ENCODE results near the gene PHTF1.
"Not testable (repeated sequence)": the region's sequence is repeated elsewhere in the genome, so short reads cannot be mapped to it uniquely, and the experiment has no call there.

PHTF1 gene

DNA sequence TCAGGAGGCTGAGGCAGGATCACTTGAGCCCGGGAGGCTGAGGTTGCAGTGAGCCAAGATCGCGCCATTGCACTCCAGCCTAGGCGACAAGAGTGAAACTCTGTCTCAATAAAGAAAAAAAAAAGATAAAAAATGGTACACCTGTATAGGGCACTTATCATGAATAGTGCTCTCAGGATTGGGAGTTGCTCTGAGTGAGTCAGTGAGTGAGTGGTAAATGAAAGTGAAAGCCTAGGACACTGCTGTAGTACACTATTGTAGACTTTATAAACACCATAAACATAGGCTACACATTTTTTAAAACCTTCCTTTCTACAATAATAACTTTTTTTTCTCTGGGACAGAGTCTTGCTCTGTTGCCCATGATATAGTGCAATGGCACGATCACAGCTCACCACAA is 16.8 kb downstream of the PHTF1 start:
- Histone ChIP-seq H3K27ac (ENCODE audit: poor library complexity, severe bottlenecking) (no peak overlapping the region), H3K9me3 (ENCODE audit: severe bottlenecking) (no peaks in the 10 kb centered on the region), H3K4me3 (ENCODE audit: severe bottlenecking) (no peak overlapping the region), H3K27me3 (ENCODE audit: insufficient read depth, poor library complexity, severe bottlenecking) (no peaks in the 10 kb centered on the region), H3K36me3 (ENCODE audit: low read depth) (peaks cover 8% of the 10 kb centered on the region), H3K4me1 (ENCODE audit: insufficient read depth, poor library complexity, severe bottlenecking) (no peaks in the 10 kb centered on the region)
- no peak for ATAC-seq (ENCODE audit: low read depth)
- TF ChIP-seq, protein P1, sequence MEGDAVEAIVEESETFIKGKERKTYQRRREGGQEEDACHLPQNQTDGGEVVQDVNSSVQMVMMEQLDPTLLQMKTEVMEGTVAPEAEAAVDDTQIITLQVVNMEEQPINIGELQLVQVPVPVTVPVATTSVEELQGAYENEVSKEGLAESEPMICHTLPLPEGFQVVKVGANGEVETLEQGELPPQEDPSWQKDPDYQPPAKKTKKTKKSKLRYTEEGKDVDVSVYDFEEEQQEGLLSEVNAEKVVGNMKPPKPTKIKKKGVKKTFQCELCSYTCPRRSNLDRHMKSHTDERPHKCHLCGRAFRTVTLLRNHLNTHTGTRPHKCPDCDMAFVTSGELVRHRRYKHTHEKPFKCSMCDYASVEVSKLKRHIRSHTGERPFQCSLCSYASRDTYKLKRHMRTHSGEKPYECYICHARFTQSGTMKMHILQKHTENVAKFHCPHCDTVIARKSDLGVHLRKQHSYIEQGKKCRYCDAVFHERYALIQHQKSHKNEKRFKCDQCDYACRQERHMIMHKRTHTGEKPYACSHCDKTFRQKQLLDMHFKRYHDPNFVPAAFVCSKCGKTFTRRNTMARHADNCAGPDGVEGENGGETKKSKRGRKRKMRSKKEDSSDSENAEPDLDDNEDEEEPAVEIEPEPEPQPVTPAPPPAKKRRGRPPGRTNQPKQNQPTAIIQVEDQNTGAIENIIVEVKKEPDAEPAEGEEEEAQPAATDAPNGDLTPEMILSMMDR (IDR thresholded peaks at IDR 0.05; ENCODE audit: poor library complexity, severe bottlenecking) = no peak
- no peak for DNase-seq (ENCODE audit: low spot score)

DNA sequence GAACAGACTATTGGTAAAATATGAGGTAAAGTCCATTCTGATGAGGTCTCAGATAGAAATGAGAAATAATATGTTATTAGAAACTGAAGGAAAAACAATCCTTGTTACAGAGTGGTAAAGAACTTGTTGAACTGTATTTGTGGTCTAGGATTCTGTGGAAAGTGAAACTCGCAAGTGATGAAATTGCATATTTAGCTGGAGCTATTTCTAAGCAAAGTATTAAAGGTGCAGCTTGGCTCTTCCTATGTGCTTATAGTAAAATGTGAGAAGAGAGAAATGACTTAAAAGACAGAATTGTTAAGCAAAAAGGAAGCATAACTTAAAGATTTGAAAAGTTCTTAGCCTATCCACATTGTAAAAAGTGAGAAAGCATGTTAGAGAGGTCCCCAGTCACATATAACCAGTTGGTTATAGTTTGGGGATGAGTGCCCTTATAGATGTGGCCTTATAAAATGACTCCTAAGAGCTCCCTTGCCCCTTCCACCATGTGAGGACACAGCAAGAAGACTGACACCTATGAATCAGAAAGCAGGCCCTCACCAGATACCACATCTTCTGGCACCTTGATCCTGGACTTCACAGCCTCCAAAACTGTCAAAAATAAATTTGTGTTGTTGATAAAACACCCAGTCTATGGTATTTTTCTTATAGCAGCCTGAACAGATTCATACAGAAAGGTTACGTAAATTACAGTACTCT is 24.8 kb downstream of the PHTF1 start:
- Histone ChIP-seq H3K27ac (ENCODE audit: poor library complexity, severe bottlenecking) (no peak overlapping the region), H3K36me3 (ENCODE audit: low read depth) (peaks cover 4% of the 10 kb centered on the region; the same call in 1 of the 2 replicates)
- DNase-seq (ENCODE audit: low spot score) = no peak

DNA sequence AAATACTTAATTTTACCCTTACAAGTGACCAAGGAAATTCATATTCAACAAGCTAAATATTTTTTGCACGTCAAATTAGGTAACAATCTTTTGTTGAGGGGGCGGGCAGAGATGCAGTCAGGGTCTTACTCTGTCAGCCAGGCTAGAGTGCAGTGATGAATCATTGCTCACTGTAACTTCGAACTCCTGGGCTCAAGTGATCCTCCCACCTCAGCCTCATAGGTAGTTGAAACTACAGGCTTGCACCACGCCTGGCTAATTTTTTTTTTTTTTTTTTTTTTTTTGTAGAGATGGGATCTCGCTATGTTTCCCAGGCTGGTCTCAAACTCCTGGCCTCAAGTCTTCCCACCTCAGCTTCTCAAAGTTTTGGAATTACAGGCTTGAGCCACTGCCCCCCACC is 26.5 kb downstream of the PHTF1 start:
- Histone ChIP-seq H3K4me1 (ENCODE audit: insufficient read depth, poor library complexity, severe bottlenecking) (no peaks in the 10 kb centered on the region), H3K9me3 (ENCODE audit: severe bottlenecking) (no peaks in the 10 kb centered on the region), H3K36me3 (ENCODE audit: low read depth) (peaks cover under 1% of the 10 kb centered on the region; the same call in 1 of the 2 replicates), H3K27ac (ENCODE audit: poor library complexity, severe bottlenecking) (no peak overlapping the region), H3K27me3 (ENCODE audit: insufficient read depth, poor library complexity, severe bottlenecking) (no peaks in the 10 kb centered on the region), H3K4me3 (ENCODE audit: severe bottlenecking) (no peak overlapping the region)
- TF ChIP-seq, protein P1 (IDR thresholded peaks at IDR 0.05; ENCODE audit: poor library complexity, severe bottlenecking) = no peak
- no peak for DNase-seq (ENCODE audit: low spot score)
- no peak for ATAC-seq (ENCODE audit: low read depth)

More for the DNA sequence above, 24.8 kb downstream of the PHTF1 start:
- H3K9me3 ChIP-seq (ENCODE audit: severe bottlenecking) = no peaks in the 10 kb centered on the region
- H3K4me3 ChIP-seq (ENCODE audit: severe bottlenecking) = no peak overlapping the region
- TF ChIP-seq, protein P1 (IDR thresholded peaks at IDR 0.05; ENCODE audit: poor library complexity, severe bottlenecking) = no peak
- H3K4me1 ChIP-seq (ENCODE audit: insufficient read depth, poor library complexity, severe bottlenecking) = no peaks in the 10 kb centered on the region
- H3K27me3 ChIP-seq (ENCODE audit: insufficient read depth, poor library complexity, severe bottlenecking) = no peaks in the 10 kb centered on the region
- no peak for ATAC-seq (ENCODE audit: low read depth)

DNA sequence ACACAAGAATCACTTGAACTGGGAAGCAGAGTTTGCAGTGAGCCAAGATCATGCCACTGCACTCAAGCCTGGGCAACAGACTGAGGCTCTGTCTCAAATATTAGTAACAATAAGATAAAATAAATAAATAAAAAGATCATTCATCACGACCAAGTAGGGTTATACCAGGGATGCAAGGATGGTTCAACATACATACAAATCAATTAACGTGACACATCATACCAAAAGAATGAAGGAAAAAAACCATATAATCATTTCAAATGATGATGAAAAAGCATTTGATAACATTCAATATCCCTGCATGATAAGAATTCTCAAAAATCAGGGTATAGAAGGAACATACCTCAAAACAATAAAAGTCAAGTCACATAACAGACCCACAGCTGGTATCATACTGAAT is 38.3 kb downstream of the PHTF1 start:
- DNase-seq (ENCODE audit: low spot score) = no peak
- Histone ChIP-seq H3K4me3 (ENCODE audit: severe bottlenecking) (no peak overlapping the region), H3K4me1 (ENCODE audit: insufficient read depth, poor library complexity, severe bottlenecking) (no peaks in the 10 kb centered on the region), H3K27ac (ENCODE audit: poor library complexity, severe bottlenecking) (no peak overlapping the region), H3K27me3 (ENCODE audit: insufficient read depth, poor library complexity, severe bottlenecking) (no peaks in the 10 kb centered on the region), H3K9me3 (ENCODE audit: severe bottlenecking) (peaks cover 4% of the 10 kb centered on the region), H3K36me3 (ENCODE audit: low read depth) (peaks cover 14% of the 10 kb centered on the region; the same call in 1 of the 2 replicates)
- TF ChIP-seq, protein P1 (IDR thresholded peaks at IDR 0.05; ENCODE audit: poor library complexity, severe bottlenecking) = no peak
- ATAC-seq (ENCODE audit: low read depth) = no peak

DNA sequence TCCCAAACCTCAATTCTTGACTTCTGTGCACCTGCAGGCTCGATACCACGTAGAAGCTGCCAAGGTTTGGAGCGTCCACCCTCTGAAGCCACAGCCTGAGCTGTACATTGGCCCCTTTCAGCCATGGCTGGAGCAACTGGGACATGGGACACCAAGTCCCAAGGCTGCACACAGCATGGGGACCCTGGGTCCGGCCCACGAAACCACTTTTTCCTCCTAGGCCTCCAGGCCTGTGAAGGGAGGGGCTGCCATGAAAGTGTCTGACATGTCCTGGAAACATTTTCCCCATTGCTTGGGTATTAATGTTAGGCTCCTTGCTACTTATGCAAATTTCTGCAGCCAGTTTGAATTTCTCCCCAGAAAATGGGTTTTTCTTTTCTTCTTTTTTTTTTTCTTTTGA is 40.7 kb downstream of the PHTF1 start:
- not testable (repeated sequence) for H3K27ac ChIP-seq (ENCODE audit: poor library complexity, severe bottlenecking); DNase-seq (ENCODE audit: low spot score); H3K4me1 ChIP-seq (ENCODE audit: insufficient read depth, poor library complexity, severe bottlenecking); H3K27me3 ChIP-seq (ENCODE audit: insufficient read depth, poor library complexity, severe bottlenecking); ATAC-seq (ENCODE audit: low read depth); H3K9me3 ChIP-seq (ENCODE audit: severe bottlenecking); H3K36me3 ChIP-seq (ENCODE audit: low read depth); H3K4me3 ChIP-seq (ENCODE audit: severe bottlenecking)

DNA sequence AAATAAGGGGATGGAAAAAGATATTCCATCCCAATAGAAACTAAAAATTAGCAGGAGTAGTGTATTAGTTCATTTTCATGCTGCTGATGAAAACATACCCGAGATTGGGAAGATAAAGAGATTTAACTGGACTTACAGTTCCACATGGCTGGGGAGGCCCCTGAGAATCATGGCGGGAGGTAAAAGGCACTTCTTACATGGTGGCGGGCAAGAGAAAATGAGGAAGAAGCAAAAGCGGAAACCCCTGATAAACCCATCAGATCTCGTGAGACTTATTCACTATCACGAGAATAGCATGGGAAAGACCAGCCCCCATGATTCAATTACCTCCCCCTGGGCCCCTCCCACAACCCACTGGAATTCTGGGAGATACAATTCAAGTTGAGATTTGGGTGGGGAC is 41.8 kb downstream of the PHTF1 start:
- not testable (repeated sequence) for H3K9me3 ChIP-seq (ENCODE audit: severe bottlenecking); H3K36me3 ChIP-seq (ENCODE audit: low read depth); H3K4me1 ChIP-seq (ENCODE audit: insufficient read depth, poor library complexity, severe bottlenecking); H3K27ac ChIP-seq (ENCODE audit: poor library complexity, severe bottlenecking); H3K4me3 ChIP-seq (ENCODE audit: severe bottlenecking); DNase-seq (ENCODE audit: low spot score); H3K27me3 ChIP-seq (ENCODE audit: insufficient read depth, poor library complexity, severe bottlenecking); ATAC-seq (ENCODE audit: low read depth)
